Astrocyte of the cerebellum (primary cell): Measurements from ENCODE around the gene B3GALT6.
A peak's percentile ranks its signal among the peaks of the same experiment; 100 is the strongest.

Experiments
- DNase-seq: peaks from one replicate; pipeline ENCODE4 v3.0.0-alpha.2; 2011; ENCODE audit warnings: low read depth
- H3K4me3 ChIP-seq: 2 replicates; pipeline ENCODE4 v1.5.1; 2011; ENCODE audit warnings: mild to moderate bottlenecking, low read depth, low read length, moderate library complexity
- in situ Hi-C: cut with HindIII; loops from 2 replicates; pipeline ENCODE4 v1.10.0; 2017; ENCODE audit warnings: low sequenced_read_pairs
- TF ChIP-seq, protein P1 (sequence below): IDR thresholded peaks from 2 replicates; pipeline ENCODE4 v1.5.1; 2012; ENCODE audit warnings: low read length, low read depth, moderate library complexity, mild to moderate bottlenecking; ENCODE audit errors: missing control alignments

B3GALT6 gene

DNA sequence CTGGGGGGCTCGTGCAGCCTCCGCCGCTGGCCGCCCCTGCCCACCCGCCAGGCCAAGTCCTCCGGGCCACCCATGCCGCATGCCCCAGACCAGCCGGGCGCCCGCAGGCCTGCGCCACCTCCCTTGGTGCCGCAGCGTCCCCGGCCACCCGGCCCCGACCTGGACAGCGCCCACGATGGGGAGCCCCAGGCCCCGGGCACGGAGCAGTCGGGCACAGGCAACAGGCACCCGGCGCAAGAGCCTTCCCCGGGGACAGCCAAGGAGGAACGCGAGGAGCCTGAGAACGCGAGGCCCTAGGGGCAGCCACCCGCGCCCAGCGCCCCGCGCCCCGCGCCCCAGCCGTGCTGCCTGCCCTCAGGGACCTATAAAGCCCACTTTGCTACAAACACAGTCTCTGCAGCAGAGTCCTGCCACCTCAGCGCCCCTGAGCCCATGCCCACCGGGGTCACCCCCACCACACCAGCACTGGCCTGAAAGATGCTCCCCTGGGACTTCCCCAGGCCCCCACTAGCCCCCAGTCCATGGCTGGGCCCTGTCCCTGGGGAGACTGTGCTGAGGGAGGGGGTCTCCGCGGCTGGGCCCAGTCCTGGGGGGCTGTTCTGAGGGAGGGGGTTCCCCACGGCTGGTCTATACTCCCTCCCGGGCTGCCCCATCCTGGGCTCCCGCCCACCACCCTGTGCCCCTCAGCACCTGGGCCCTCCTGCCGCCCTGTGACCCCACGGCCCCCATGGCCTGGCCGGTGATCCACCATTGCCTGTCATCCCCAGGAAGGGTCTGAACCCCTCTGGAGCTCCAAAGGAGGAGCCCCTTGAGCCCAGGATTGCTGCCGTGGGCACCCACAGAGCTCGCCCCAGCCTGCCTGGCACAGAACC is 34.2 kb upstream of the B3GALT6 start:
- TF ChIP-seq, protein P1, sequence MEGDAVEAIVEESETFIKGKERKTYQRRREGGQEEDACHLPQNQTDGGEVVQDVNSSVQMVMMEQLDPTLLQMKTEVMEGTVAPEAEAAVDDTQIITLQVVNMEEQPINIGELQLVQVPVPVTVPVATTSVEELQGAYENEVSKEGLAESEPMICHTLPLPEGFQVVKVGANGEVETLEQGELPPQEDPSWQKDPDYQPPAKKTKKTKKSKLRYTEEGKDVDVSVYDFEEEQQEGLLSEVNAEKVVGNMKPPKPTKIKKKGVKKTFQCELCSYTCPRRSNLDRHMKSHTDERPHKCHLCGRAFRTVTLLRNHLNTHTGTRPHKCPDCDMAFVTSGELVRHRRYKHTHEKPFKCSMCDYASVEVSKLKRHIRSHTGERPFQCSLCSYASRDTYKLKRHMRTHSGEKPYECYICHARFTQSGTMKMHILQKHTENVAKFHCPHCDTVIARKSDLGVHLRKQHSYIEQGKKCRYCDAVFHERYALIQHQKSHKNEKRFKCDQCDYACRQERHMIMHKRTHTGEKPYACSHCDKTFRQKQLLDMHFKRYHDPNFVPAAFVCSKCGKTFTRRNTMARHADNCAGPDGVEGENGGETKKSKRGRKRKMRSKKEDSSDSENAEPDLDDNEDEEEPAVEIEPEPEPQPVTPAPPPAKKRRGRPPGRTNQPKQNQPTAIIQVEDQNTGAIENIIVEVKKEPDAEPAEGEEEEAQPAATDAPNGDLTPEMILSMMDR, result no peak
- no peak overlapping the region for H3K4me3 ChIP-seq
- in situ Hi-C loops, result no loop called here
- no peak for DNase-seq

DNA sequence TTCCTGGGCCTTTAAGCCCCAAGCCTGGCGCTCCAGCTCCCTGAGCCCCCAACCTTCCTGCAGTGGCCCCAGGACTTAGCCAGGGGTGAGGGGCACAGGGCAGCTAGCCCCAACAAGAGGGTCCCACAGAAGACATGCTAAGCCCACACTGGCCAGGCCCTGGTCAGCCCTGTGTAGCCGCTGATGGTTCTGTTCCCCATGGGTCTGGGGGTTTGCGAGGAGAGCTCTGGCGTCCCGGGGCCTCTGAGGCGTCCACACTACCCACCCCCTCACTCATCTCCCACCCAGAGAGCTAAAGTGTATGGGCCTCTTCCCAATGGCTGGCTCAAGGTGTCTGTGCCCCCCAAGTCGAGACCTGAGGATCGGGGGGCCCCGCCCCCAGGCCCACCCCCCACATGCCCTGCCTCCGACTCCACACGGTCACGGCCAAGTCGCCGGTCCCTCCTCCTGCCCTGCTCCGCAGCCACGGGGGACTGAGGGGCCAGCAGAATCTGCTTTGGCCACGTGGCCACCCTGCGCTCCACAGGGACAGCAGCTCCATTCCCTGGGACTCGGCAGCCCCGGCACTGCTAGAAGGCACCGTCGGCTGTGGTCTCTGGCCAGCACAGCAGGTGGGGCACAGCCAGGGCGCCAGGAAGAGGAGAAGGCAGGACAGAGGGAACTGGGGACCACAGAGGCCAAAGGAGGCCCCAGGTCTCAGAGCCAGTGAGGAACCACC is 33.5 kb upstream of the B3GALT6 start:
- in situ Hi-C loops, result no loop called here
- H3K4me3 ChIP-seq, result no peak overlapping the region
- no peak for DNase-seq
- TF ChIP-seq, protein P1, result no peak

DNA sequence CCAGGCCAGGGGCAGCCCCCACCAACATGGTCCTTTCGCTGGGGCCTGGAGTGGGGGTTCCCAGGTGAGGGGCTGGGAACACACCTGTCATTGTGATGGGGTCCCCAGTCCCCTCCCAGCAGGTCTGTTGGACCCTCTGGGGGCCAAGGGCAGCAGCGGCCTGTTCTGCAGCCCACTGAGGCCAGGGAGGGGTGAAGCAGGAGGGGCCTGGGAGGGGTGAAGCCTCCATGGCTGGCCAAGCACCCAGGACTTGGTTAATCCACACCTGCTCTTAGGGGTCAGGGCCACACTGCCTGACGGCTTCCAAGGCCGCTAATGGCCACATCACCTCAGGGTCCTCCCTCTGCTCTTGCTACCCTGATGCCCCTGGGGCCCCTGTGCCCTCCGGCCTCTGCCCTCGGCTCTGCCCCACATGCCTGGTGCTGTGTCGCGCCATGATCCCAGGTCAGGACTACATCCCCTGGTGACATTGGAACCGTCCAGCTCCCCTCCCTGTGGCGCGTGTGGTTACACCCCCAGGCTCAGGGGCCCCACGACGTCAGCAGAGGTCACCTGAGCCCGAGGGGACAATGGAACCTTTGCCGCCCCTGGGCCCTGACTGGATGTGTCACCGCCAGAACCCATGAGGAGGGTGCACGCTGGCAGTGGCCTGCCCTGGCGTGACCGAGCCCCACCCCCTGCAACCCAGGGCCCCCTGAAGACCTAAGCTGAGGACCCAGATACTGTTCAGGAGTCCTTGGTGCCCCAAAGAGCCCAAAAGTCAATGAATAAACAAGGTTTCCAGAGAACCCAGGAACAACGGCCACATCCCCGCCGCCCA is 32.7 kb upstream of the B3GALT6 start:
- in situ Hi-C loops, result no loop called here
- TF ChIP-seq, protein P1, result no peak
- no peak overlapping the region for H3K4me3 ChIP-seq
- DNase-seq, result no peak

DNA sequence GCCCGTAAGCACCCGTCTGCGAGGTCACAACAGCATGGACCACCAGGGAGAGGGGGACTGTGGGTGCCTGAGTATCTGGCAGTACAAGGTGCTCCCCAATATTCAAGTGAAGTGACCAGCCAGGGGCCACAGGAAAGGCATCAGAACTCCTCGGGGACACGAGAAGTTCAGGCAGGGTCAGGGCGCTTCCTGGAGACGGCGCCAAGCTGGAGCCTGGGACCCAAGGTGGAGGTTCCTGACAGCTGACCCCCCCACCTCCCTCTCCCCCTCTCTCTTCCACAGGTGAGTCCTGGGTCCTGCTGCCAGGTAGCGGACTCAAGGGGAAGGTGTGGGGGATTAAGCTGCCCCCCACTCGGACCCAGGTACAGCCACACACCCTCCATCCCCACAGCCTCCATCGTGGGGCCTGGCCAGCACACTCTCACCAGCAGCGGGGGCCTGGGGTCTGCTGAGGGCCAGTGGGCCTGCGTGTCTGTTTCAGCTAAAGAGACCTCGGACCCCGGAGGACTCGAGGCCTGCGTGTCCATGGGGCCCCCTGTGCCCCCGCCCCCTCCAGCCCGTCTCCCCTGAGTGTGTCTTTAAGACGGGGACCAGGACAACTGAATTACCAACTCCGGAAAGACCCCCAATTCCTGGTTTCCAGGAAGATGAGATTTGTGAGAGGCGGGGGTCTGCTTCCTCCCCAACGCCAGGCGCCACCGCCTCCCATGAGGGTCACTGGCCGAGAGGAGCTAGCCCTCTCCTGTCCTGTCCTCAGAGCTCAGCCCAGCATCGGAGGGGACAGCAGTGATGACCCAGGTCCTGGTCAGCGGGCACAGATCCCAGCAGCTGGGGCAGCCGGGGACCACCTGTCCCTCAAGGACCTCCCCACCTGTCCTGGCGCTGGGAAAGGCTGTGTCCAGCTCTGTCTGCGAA is 31.8 kb upstream of the B3GALT6 start:
- TF ChIP-seq, protein P1, result no peak
- no peak for DNase-seq
- peak overlapping the region; percentile 33 for H3K4me3 ChIP-seq
- in situ Hi-C loops, result no loop called here

DNA sequence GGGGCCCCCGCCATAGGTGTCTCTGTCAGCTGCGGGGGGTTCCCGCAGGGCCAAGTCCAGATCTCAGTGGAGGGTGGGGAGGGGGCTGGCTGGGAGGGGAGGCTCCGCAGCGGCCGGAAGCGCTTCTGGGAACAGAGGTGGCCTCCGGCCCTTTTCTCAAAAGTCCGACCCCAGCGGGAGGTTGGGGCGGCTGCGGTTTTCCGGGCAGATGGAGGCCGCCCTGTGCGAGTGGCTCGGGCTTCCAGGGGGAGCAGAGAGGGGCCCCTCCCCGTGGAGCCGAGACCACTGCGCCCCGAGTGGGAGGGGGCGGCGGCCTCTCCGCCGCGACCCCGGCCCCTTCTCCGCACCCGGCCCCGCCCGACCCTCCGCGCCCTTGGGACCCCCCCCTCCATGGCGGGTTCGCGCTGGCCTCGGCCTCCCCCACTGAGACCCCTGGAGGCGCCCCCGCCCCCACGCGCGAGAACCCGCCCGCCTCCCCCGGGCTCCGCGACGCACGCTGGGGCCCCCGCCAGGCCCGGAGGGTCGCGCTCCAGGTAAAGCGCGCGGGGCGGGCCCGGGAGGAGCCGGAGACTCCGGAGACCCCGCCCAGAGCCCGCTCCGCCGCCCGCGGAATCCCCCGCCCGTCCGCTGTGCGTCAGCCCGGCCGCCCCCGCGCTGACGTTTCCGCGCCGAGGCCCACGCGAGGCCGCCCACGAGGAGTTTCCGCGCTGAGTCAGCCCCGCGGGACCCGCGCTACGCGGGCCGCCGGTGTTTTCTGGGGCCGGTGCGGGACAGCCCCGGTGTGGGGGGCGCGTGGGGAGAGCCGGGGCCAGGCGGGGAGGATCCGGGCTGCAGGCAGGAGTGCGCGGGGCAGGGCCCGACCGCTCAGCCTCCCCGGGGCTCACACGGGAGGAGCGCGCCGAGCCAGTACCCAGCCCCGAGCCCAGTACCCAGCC is 30.9 kb upstream of the B3GALT6 start:
- H3K4me3 ChIP-seq, result peak overlapping the region; percentile 33
- DNase-seq, result no peak
- TF ChIP-seq, protein P1, result no peak
- in situ Hi-C loops, result no loop called here
